Fibroblast of villous mesenchyme (primary cell): ENCODE data around the gene VSIG2. TPM values are rescaled to one million over a fixed set of nuclear protein-coding genes. Genes with fewer than 3 reads are reported as not detected.

Source experiments
- DNase-seq: peaks from one replicate; pipeline ENCODE4 v3.0.0-alpha.2; 2010; ENCODE audit warnings: low read depth
- H3K4me3 ChIP-seq: 2 replicates; pipeline ENCODE4 v1.5.1; 2011; ENCODE audit warnings: low read depth, mild to moderate bottlenecking, low read length
- CTCF ChIP-seq: IDR thresholded peaks from 2 replicates; pipeline ENCODE4 v1.5.1; 2012; ENCODE audit warnings: low read depth, mild to moderate bottlenecking, low read length; ENCODE audit not compliant: insufficient read depth
- total RNA-seq: library from RNA; depleted of rRNA; stranded (reverse); fragments of >200 nt; gene quantifications from 2 replicates; pipeline ENCODE4 v1.2.3, GENCODE V29; 2012

VSIG2 gene
- total RNA-seq, 1 donor, result under 0.01 TPM

- DNase-seq, result no peak
- H3K4me3 ChIP-seq, result peak overlapping the region; percentile 53
- TF ChIP-seq CTCF, result no peak
Measured at GRCh38 chr11:124759266-124760204, 7.5 kb upstream of the VSIG2 start.

GRCh38 chr11:124758355-124759265, 6.6 kb upstream of the VSIG2 start:
- TF ChIP-seq CTCF, result peak; percentile 78
- peak; percentile 73 for DNase-seq
- H3K4me3 ChIP-seq, result peak overlapping the region; percentile 53

GRCh38 chr11:124757320-124757719, 5.3 kb upstream of the VSIG2 start:
- no peak for TF ChIP-seq CTCF

GRCh38 chr11:124756753-124757227, 4.7 kb upstream of the VSIG2 start:
- H3K4me3 ChIP-seq, result no peak overlapping the region
- no peak for DNase-seq
- TF ChIP-seq CTCF, result no peak

More at GRCh38 chr11:124757320-124757719, 5.3 kb upstream of the VSIG2 start:
- H3K4me3 ChIP-seq, result no peak overlapping the region
- DNase-seq, result no peak

GRCh38 chr11:124756033-124756752, 4.1 kb upstream of the VSIG2 start:
- no peak overlapping the region for H3K4me3 ChIP-seq
- no peak for TF ChIP-seq CTCF
- DNase-seq, result no peak

- DNase-seq, result no peak
- H3K4me3 ChIP-seq, result no peak overlapping the region
- no peak for TF ChIP-seq CTCF
Measured at GRCh38 chr11:124754710-124755109, 2.7 kb upstream of the VSIG2 start.
